HG03108 (cell line): ENCODE results near the gene BCL11B.

Experiments
- ATAC-seq: cut with Tn5 transposase; IDR thresholded peaks from one replicate; pipeline ENCODE4 v1.9.1; 2021; ENCODE audit warnings: moderate library complexity; ENCODE audit not compliant: unreplicated experiment

Gene BCL11B

GRCh38 chr14:99226687-99227086, 45.3 kb downstream of the BCL11B start:
- no peak for ATAC-seq

DNA sequence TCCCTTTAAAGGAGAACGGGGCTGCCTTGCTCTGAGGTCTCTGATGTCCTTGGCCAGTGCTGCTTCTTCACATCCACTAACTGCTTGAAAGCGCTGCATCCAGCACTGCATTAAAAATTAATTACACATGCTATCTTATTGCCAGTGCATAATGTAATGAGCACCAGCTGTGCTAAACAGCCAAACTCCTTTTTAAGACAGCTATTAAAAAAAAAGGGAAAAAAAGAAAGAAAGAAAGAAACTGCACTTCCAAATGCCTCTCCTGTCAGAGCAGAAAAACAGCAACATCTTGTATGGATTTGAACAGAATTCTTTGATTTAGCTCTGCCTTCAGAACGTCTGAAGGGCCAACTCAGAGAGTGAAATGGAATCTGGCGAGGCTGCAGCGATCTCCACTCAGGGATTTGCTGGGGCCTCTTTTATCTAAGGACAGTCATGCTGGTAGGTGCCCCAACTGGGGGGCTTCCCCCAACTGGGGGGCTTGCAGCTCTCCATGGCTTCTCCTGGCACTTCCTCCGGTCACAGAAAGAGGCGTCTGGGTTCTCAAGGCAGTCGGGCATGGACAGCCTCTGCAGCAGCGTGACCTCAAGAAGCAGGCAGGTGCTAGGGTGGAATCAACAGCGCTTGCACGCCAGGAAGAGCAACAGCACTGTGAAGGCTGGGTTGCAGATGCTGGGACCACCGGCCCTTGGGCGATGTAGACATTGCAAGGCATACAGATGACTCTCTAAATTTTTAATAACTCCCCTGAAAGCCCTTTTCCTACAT, 46.4 kb downstream of the BCL11B start:
- no peak for ATAC-seq

- no peak for ATAC-seq
Observed at GRCh38 chr14:99224948-99225347, 47.0 kb downstream of the BCL11B start.

GRCh38 chr14:99224116-99224910, 47.7 kb downstream of the BCL11B start:
- no peak for ATAC-seq

DNA sequence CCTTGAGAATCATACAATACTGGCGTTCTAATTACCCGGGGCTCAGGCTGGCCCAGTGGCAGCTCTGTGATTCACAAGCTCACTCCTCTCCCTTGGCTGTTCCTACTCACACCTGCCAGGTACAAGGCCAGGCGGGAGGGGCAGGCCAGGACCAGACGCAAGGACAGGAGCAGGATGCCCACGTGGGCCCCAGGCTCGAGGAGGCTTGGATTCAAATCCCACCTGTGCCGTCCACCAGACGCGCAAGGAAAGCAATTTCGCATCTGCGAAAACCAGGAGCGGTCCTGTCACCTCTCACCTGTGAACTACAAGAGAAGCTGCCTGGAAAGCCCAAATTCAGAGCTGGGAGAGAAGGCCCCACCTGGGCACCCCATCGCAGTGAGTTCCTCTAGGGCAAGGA, 50.6 kb downstream of the BCL11B start:
- no peak for ATAC-seq

DNA sequence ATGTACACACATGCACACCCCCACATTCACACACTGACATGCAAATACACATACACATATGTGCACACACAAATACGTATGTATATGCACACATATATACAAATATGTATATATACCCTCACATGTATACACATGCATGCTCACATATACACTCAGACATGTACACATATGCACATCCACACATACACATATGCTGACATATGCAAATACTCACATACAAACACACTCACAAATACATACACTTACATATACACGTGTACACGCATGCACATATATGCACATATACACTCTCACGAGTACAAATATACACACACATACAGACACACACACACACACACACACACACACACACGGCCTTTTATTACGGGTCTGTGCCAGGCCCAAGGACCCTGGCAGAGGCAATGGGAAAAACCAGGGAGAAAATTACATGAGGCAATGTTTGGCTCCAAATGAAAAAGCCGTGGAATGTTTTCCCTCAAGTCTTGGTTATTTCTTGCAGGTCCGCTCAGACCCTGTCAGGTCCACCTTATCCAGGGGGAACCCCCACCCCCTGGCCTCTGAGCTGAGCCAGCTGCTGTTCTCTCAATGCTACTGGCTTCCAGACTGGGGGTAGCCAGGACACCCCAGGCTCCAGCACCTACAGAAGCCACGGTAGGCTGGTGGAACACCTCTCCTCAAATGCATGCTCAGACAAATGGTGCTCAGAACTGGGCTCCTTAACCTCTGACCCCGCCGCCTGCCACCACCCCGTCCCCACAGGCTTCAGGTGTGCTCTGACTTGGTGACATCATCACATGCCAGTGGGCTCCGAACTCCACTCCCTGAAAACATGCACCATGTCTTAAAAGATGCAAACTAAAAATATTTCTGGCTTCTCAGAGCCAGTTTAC, 54.7 kb downstream of the BCL11B start:
- ATAC-seq: no peak

DNA sequence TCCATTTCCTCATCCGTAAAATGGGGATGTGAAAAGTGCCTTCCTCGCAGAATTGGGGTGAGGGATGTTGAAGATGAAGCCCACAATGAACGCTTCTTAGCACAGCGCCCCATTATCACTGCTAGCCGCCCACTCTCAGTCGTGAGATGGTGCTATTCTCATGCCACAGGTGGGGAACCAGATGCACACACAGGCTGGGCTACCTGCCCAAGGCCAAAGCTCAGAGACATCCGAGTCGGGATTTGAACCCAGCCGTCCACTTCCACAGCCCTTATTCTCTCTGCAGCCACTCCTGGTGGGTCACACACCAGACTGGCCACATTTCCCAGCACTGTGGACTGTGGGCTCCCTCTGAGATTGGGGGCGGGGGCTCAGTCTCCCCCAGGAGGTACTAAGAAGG, 55.8 kb downstream of the BCL11B start:
- ATAC-seq: no peak

DNA sequence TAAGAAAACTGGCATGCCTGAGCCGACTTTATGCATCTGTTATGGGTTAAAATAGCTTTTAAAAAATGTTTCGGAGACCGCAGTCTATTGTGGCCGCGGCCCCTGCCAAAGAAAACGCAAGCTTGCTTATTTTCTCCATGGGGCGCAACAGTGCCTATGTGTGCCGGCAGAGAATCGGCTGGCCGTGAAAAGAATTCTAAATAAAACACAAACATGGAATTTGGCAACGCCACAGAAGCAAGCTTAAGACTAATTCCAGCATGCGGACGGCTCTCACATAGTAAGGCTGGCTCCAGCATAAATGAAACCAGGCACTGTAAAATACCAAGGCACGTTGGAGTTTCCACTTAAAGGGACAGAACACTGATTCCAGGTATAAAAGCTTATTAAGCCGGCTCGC, 56.7 kb downstream of the BCL11B start:
- ATAC-seq: no peak

GRCh38 chr14:99214701-99215100, 57.3 kb downstream of the BCL11B start:
- ATAC-seq: no peak

DNA sequence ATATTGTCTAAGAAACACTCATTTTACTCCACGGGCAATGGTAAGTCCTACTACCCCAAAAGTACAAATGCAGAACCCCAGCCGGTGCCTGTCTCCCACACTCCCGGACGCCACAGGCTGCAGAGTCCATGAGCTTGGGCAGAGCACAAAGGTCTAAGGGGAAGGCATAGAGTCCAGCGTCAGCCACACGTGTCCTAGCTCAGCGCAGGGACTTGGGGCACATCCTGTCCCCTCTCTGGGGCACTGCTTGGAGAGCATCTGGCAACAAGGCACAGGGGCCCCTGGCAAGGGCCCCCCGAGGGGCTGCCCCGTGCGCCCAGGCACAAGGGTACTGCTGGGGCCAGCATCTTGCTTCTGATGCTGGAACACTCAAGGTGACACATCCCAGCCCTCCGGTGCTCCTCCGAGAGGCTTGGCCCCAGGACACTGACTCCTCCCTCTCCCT, 58.4 kb downstream of the BCL11B start:
- ATAC-seq: no peak

DNA sequence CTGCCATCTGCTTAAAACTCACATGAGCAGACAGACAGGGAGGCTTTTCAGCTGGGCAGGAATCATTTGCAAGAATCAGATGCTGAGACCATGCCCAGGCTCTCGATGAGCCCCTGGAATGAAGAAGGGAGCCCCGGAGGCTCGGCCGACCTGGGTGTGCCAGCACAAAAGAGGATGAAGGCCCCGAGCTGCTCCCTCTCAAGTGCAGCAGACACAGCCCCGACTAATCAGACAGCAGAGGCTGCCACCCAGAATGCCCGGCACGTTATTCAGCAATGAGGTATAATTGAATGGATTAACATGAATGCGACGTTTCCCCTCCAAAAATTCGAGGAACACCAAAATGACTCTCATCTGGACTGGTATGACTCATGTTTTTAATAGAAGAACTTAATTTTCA, 58.9 kb downstream of the BCL11B start:
- no peak for ATAC-seq

- ATAC-seq: no peak
Observed at GRCh38 chr14:99212646-99213045, 59.4 kb downstream of the BCL11B start.

DNA sequence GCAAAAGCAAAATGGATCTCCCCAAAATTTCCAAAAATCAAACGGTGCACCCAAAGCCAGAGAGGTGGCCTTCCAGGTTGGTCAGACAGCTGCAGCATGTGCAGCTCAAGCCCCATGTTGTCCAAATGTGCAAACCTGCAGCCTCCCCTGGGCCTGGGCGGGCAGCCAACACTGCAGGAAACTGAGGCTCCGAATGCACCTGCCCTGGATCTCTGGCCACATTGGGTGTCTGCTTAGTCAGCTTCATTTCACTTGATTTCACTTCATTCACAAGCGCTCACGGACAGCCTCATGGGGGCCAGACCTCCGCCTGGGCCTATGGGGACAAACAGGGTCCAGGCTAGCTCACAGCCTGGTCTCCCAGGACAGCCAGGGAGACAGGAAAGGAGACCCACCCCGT, 59.8 kb downstream of the BCL11B start:
- no peak for ATAC-seq

DNA sequence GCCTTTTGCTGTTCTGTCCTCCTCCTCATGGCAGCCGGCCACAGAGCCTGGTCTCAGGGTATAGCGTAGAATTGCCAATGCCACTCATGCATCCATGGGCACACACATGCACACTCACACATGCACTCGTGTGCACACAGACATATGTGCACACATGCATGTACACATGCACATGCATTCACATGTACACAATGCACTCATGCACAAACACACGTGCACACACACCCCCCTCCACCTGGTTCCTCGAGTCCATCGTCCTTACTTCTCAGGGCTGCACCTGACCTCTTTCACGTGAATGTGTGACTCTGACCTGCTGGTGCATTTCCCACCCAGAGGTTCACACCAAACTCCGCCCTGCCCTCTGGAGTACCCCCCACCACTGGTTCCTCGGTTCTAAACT, 60.6 kb downstream of the BCL11B start:
- ATAC-seq: no peak

GRCh38 chr14:99210333-99210732, 61.7 kb downstream of the BCL11B start:
- no peak for ATAC-seq

- ATAC-seq: no peak
Observed at GRCh38 chr14:99209409-99209808, 62.6 kb downstream of the BCL11B start.

- no peak for ATAC-seq
Observed at GRCh38 chr14:99208318-99208717, 63.7 kb downstream of the BCL11B start.

DNA sequence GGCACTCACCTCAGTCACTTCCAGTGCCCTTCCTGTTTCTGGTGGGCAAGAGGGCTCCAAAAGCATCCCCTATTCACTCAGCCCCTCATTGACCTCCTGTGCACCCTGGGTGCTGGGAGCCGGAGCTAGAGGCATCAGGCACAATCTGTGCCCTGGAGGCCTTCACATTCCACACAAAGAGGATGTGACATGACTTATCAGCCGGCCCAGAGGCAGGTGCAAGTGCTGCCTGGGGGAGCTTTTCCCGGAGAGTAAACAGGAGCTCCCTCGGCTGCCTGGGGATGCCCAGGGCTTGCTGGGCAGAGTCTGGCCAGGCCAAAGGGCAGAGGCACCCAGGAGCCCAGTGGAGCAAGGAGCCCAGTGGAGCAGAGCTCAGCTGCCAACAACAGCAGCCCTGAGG, 64.5 kb downstream of the BCL11B start:
- ATAC-seq: no peak

DNA sequence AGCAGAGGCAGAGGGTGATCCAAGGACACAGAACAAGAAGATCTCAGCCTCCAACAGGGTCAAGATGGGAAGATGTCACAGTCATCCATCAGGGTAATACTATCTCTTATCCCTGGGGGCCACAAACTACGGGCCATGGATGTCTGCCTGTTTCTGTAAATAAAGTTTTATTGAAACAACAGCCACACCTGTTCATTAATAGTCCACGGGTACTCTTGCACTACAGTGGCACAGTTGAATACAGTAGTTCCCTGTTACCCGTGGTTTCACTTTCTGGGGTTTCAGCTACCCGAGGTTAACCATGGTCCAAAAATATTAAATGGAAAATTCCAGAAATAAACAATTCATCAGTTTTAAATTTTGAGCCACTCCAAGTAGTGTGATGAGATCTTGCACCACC, 65.9 kb downstream of the BCL11B start:
- ATAC-seq: no peak

DNA sequence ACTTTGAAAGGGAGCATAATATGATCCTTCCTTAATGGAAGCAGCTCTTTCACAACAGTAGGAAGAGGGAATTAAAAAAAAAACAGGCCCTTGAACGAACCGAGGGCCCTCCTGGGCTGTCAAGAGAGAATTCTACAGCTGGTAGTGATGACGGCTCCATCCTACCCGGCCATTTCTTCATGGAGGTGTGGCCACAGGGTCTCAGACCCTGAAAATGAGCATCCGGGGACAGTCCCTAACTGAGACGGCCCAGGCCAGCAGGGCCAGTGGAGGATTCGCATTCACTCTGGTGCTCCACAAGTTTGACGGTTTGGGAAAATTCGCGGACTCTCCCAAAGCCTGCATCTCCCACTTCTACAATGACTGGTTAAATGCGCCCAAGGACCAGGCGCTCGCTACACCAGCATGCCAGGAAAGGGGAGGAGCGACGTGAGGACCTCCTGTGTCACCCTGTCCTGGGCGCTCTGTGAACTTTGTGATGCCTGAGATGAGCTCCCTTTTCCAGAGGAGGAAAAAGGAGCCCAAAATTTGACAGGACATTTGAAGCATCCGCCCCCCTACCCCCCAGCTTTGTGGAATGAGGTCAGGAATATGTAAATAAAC, 66.8 kb downstream of the BCL11B start:
- ATAC-seq: no peak

DNA sequence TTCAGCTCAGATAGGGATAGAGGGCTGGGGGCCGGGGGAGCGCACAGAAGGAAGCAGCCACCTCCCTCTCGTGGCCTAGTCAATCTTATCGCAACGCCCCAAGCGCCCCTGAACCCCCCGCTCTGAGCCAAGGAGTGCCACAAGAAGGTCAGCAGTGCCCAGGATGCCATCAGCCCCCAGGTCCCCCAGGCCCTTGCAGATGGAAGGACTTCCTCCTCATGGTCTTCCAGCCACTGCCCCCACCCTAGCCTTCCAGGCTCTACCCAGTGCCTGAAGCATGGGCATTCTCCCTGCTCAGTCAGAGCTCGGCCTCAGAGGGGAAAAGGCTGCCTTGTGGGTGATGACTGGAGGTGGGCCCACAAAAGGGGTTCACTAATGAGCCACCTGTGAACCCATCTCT, 68.2 kb downstream of the BCL11B start:
- ATAC-seq: no peak
